ENCODE data around the gene F10.

DNA sequence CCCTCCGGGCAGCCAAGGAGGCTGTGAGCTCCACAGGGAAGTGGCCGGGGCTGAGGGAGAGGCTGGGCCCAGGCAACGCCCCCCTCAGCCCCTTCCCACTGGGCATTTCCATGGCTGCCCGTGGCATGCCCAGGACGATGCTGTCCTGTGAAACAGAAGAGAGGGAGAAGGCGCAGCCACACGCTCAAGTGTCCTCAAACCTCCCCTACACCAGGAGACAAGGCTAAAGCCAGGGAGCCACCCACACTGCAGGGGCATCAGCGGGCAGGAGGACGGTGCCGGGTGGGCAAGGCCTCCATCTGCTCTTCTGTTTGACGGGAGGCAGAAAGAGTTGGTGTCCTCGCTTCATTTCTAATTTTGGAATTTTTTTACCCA, 21.6 kb downstream of the F10 start:
- TF ChIP-seq TAF1 (IDR thresholded peaks at IDR 0.05; ENCODE audit: control insufficient read depth, extremely low read depth, insufficient read depth, low read length, severe bottlenecking) (no peak), ZBTB7A (IDR thresholded peaks at IDR 0.05; ENCODE audit: borderline replicate concordance, control insufficient read depth, low read depth, low read length) (no peak)

Measured in K562 (cell line).